GM19238 (cell line): ENCODE data around the gene IL1RAPL2.
"Not testable (repeated sequence)": the region's sequence is repeated elsewhere in the genome, so short reads cannot be mapped to it uniquely, and the experiment has no call there.

Experiments
- DNase-seq: peaks from one replicate; pipeline ENCODE4 v3.0.0; 2011; ENCODE audit warnings: low spot score; ENCODE audit not compliant: insufficient read length

IL1RAPL2 gene

GRCh38 chrX:105773801-105774200 lies 1207.8 kb downstream of the IL1RAPL2 start:
- no peak for DNase-seq

GRCh38 chrX:105775679-105776078 lies 1209.7 kb downstream of the IL1RAPL2 start:
- DNase-seq: no peak

GRCh38 chrX:105781804-105782203 lies 1215.8 kb downstream of the IL1RAPL2 start:
- no peak for DNase-seq

GRCh38 chrX:105796877-105797276 lies 1230.9 kb downstream of the IL1RAPL2 start:
- DNase-seq: not testable (repeated sequence)

- DNase-seq: no peak
Measured at GRCh38 chrX:105803891-105804290, 1237.9 kb downstream of the IL1RAPL2 start.

GRCh38 chrX:105805655-105806054 lies 1239.7 kb downstream of the IL1RAPL2 start:
- DNase-seq: not testable (repeated sequence)

GRCh38 chrX:105816517-105816916 lies 1250.5 kb downstream of the IL1RAPL2 start:
- no peak for DNase-seq
